Measurements from ENCODE around the gene TNNT2.

TNNT2 gene

GRCh38 chr1:201360901-201361651, 16.4 kb downstream of the TNNT2 start:
- Mint-ChIP-seq H3K4me1 (no peaks in the 10 kb centered on the region), H3K9me3 (no peaks in the 10 kb centered on the region), H3K36me3 (no peaks in the 10 kb centered on the region), H3K27me3 (peaks cover 18% of the 10 kb centered on the region), H3K4me3 (no peak overlapping the region), H3K27ac (no peak overlapping the region)
- DNase-seq (ENCODE audit: low spot score in 2 of 2) (no peak), ATAC-seq (ENCODE audit: low read depth) (no peak)

- Mint-ChIP-seq H3K27me3 (peaks cover 20% of the 10 kb centered on the region), H3K27ac (no peak overlapping the region), H3K4me1 (no peaks in the 10 kb centered on the region), H3K4me3 (no peak overlapping the region), H3K36me3 (no peaks in the 10 kb centered on the region), H3K9me3 (no peaks in the 10 kb centered on the region)
- no peak for ATAC-seq (ENCODE audit: low read depth)
- no peak for DNase-seq (ENCODE audit: low spot score in 2 of 2)
These were observed 17.0 kb downstream of the TNNT2 start for GRCh38 chr1:201360486-201360885.

- Mint-ChIP-seq H3K36me3 (no peaks in the 10 kb centered on the region), H3K4me1 (no peaks in the 10 kb centered on the region), H3K27ac (no peak overlapping the region), H3K4me3 (no peak overlapping the region), H3K9me3 (no peaks in the 10 kb centered on the region), H3K27me3 (peaks cover 20% of the 10 kb centered on the region)
- ATAC-seq (ENCODE audit: low read depth) (no peak), DNase-seq (ENCODE audit: low spot score in 2 of 2) (no peak)
These were observed 17.6 kb downstream of the TNNT2 start for GRCh38 chr1:201359873-201360210.

GRCh38 chr1:201359031-201359872, 18.2 kb downstream of the TNNT2 start:
- H3K36me3 Mint-ChIP-seq, result no peaks in the 10 kb centered on the region
- H3K27me3 Mint-ChIP-seq, result peaks cover 22% of the 10 kb centered on the region
- DNase-seq (ENCODE audit: low spot score in 2 of 2) (no peak), ATAC-seq (ENCODE audit: low read depth) (no peak)
- no peak overlapping the region for H3K4me3 Mint-ChIP-seq
- no peaks in the 10 kb centered on the region for H3K4me1 Mint-ChIP-seq
- no peak overlapping the region for H3K27ac Mint-ChIP-seq
- H3K9me3 Mint-ChIP-seq, result no peaks in the 10 kb centered on the region

DNA sequence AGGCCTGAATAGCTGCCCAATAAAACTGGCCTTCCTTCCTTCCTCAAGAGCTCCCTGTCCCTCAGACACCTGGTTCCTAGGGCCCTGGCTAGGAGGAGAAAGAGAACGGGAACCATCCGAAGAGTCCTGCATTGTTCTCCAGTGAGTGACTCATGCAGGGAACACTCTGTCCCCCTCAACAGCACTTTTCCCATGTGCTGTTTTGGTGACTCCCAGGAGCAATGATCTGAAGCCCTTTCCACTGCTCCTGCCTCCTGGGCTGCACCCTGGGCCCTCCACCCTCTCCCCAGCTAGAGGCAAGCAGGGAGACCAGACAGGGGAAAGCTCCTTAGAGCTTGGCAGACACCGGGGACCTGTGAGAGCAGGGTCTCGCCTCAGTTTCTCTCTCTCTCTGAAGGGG, 18.9 kb downstream of the TNNT2 start:
- Mint-ChIP-seq H3K4me1 (no peaks in the 10 kb centered on the region), H3K9me3 (no peaks in the 10 kb centered on the region), H3K4me3 (no peak overlapping the region), H3K27me3 (peaks cover 22% of the 10 kb centered on the region), H3K27ac (no peak overlapping the region), H3K36me3 (no peaks in the 10 kb centered on the region)
- DNase-seq (ENCODE audit: low spot score in 2 of 2) (no peak), ATAC-seq (ENCODE audit: low read depth) (no peak)

- Mint-ChIP-seq H3K36me3 (no peaks in the 10 kb centered on the region), H3K9me3 (no peaks in the 10 kb centered on the region), H3K4me3 (no peak overlapping the region), H3K4me1 (no peaks in the 10 kb centered on the region), H3K27ac (no peak overlapping the region), H3K27me3 (peaks cover 19% of the 10 kb centered on the region)
- no peak for DNase-seq (ENCODE audit: low spot score in 2 of 2)
- ATAC-seq (ENCODE audit: low read depth), result no peak
These were observed 19.7 kb downstream of the TNNT2 start for GRCh38 chr1:201357636-201358348.

GRCh38 chr1:201357211-201357610, 20.3 kb downstream of the TNNT2 start:
- peaks cover 17% of the 10 kb centered on the region for H3K27me3 Mint-ChIP-seq
- H3K9me3 Mint-ChIP-seq, result no peaks in the 10 kb centered on the region
- H3K36me3 Mint-ChIP-seq, result no peaks in the 10 kb centered on the region
- no peak overlapping the region for H3K4me3 Mint-ChIP-seq
- ATAC-seq (ENCODE audit: low read depth) (no peak), DNase-seq (ENCODE audit: low spot score in 2 of 2) (no peak)
- no peaks in the 10 kb centered on the region for H3K4me1 Mint-ChIP-seq
- no peak overlapping the region for H3K27ac Mint-ChIP-seq

DNA sequence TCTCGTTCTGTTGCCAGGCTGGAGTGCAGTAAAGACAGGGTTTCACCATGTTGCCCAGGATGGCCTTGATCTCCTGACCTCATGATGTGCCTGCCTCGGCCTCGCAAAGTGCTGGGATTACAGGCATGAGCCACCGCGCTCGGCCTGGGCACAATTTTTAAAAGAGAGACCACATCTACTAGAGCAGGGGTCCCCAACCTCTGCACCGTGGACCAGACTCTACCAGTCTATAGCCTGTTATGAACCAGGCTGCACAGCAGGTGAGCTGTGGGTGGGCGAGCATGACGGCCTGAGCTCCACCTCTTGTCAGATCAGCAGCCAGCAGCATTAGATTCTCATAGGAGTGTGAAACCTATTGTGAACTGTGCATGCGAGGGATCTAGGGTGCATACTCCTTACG, 20.8 kb downstream of the TNNT2 start:
- Mint-ChIP-seq H3K36me3 (no peaks in the 10 kb centered on the region), H3K27ac (no peak overlapping the region), H3K4me1 (no peaks in the 10 kb centered on the region), H3K9me3 (no peaks in the 10 kb centered on the region), H3K4me3 (no peak overlapping the region), H3K27me3 (peaks cover 12% of the 10 kb centered on the region)
- no peak for DNase-seq (ENCODE audit: low spot score in 2 of 2)
- ATAC-seq (ENCODE audit: low read depth), result no peak

GRCh38 chr1:201356236-201356635, 21.2 kb downstream of the TNNT2 start:
- no peaks in the 10 kb centered on the region for H3K4me1 Mint-ChIP-seq
- DNase-seq (ENCODE audit: low spot score in 2 of 2), result no peak
- no peaks in the 10 kb centered on the region for H3K9me3 Mint-ChIP-seq
- H3K27ac Mint-ChIP-seq, result no peak overlapping the region
- H3K4me3 Mint-ChIP-seq, result no peak overlapping the region
- no peaks in the 10 kb centered on the region for H3K36me3 Mint-ChIP-seq
- H3K27me3 Mint-ChIP-seq, result peaks cover 15% of the 10 kb centered on the region
- ATAC-seq (ENCODE audit: low read depth), result no peak

GRCh38 chr1:201355471-201355870, 22.0 kb downstream of the TNNT2 start:
- Mint-ChIP-seq H3K4me1 (no peaks in the 10 kb centered on the region), H3K27ac (no peak overlapping the region), H3K9me3 (no peaks in the 10 kb centered on the region), H3K4me3 (no peak overlapping the region), H3K27me3 (peaks cover 18% of the 10 kb centered on the region), H3K36me3 (no peaks in the 10 kb centered on the region)
- DNase-seq (ENCODE audit: low spot score in 2 of 2) (no peak), ATAC-seq (ENCODE audit: low read depth) (no peak)

DNA sequence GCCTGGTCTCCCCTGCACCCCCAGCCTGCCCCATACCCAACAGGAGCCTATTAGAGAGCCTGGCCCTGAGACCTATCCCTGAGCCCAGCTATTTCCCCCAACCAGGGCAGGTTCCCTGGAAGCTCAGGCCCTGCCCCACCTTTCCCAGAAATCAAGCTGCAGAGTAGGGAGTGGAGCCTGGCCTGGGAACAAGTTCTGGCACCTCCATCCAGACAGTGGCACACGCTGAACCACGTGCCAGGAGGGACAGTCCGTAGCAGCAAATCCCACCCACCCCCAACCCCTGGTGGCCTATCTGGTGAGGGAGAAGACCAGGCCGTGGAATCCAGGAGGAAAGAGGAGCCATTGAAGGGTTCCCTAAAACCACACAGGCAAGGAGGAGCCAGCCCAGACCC, 22.6 kb downstream of the TNNT2 start:
- Mint-ChIP-seq H3K27me3 (peaks cover 20% of the 10 kb centered on the region), H3K27ac (no peak overlapping the region), H3K4me3 (no peak overlapping the region), H3K36me3 (no peaks in the 10 kb centered on the region), H3K4me1 (no peaks in the 10 kb centered on the region), H3K9me3 (no peaks in the 10 kb centered on the region)
- ATAC-seq (ENCODE audit: low read depth), result no peak
- DNase-seq (ENCODE audit: low spot score in 2 of 2), result no peak

DNA sequence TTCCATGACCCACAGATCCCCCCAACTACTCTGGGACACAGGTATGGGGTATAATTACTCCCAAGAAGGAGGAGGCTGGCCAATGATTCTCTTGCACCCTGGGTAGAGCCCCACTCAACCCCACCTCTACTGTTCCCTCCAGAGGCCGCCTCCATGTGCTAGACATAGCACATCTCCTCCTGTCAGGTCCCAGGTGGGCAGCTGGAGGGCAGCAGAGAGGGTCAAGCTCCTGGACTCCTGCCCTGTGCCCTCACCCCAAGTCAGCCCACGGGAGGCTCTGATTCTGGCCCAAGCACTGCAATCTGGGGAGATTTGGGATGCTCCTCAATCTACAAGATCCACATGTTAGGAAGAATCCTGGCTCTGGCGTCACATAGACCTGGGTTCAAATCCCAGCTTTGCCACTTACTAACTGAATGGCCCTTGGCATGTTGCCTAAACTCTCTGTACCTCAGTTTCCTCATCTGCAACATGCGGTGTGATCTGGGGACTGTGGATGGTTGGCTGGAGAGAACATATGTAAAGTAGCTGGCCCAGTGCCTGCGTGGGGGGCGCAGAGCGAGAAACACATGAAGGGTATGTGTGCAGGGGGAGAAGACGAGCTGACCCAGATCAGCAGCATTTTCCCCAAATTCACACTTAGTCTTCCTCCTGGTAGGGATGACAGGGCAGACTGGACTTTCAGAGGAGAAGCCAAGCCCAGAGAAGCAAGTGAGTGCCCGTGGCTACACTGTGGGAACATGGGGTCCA, 23.2 kb downstream of the TNNT2 start:
- H3K9me3 Mint-ChIP-seq, result no peaks in the 10 kb centered on the region

DNA sequence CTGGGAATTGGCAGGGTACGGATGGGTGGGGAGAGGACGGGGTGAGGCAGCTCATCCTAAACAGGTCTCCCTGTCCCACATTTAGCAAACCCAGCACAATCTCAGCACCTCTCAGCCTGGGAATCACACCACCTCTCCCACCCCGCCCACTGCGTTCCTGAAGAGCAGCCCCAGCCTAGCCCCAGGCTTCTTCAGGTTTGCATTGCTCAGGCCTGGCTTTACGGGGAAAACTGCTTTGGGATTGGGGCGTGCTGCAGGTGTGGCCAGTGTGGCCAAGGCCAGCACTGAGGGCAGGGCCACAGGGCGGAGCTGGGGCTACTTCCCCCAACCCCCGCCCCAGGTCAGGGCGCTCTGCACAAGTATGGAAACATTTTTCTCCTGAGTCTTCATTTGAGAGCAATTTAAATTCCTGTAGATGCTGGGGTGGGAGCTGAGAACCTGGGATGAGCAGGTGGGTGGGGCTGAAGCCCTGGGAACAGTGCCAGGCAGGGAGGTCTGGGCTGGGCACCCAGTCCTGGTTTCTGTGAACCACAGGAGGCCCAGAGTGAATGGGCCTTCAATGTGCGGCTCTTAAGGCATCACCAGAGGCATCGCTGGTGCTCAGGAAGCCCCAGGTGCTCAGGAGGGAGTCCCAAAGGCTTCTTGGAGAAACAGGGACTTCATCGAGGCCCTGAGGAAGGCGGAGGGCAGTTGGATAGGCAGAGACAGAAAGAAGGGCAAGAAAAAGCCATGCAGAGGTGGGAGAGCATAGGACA, 24.1 kb downstream of the TNNT2 start:
- ATAC-seq (ENCODE audit: low read depth) (no peak), DNase-seq (ENCODE audit: low spot score in 2 of 2) (no peak)
- H3K9me3 Mint-ChIP-seq, result no peaks in the 10 kb centered on the region
- H3K4me3 Mint-ChIP-seq, result no peak overlapping the region
- H3K36me3 Mint-ChIP-seq, result no peaks in the 10 kb centered on the region
- H3K27me3 Mint-ChIP-seq, result peaks cover 21% of the 10 kb centered on the region
- H3K27ac Mint-ChIP-seq, result no peak overlapping the region
- no peaks in the 10 kb centered on the region for H3K4me1 Mint-ChIP-seq

More for the DNA sequence above, 23.2 kb downstream of the TNNT2 start:
- Mint-ChIP-seq H3K4me3 (no peak overlapping the region), H3K27ac (no peak overlapping the region), H3K27me3 (peaks cover 23% of the 10 kb centered on the region), H3K4me1 (no peaks in the 10 kb centered on the region), H3K36me3 (no peaks in the 10 kb centered on the region)
- no peak for ATAC-seq (ENCODE audit: low read depth)
- DNase-seq (ENCODE audit: low spot score in 2 of 2), result no peak

Data from memory B cell (primary cell).